HEK293 (cell line): ENCODE results near the gene TEX28.

Source experiments
- CTCF ChIA-PET: fragments of 350-600 bp; formaldehyde crosslinking; extraction: SDS; loops from one replicate; lab custom pipeline; 2021; ENCODE audit warnings: antibody characterized with exemption; lab: Yijun Ruan, JAX
- POLR2A ChIA-PET: fragments of 300-600 bp; formaldehyde crosslinking; extraction: SDS; loops from one replicate; lab custom pipeline; 2020; ENCODE audit warnings: antibody characterized with exemption, inconsistent platforms; lab: Yijun Ruan, JAX
- H3K27ac ChIP-seq: fragments of 200-500 bp; sonication (Bioruptor generic); 2 replicates; pipeline ENCODE4 v1.5.1; 2014; ENCODE audit warnings: low read depth, low read length, control low read depth, inconsistent platforms; ENCODE audit errors: extremely low read depth
- H3K36me3 ChIP-seq, 2 experiments: fragments of 200-500 bp in 1 of 2; sonication (Bioruptor generic) in 1 of 2; 1 replicate in 1 of 2; 2 replicates in 1 of 2; pipeline ENCODE4 v1.5.1; 2014 to 2017; ENCODE audit warnings: inconsistent platforms in 2 of 2, low read length in 2 of 2; ENCODE audit not compliant: control insufficient read depth in 2 of 2, insufficient read depth in 1 of 2
- H3K4me1 ChIP-seq: fragments of 200-500 bp; sonication (Bioruptor generic); 2 replicates; pipeline ENCODE4 v1.5.1; 2014; ENCODE audit warnings: mild to moderate bottlenecking, low read length, inconsistent platforms; ENCODE audit not compliant: control insufficient read depth, insufficient read depth
- H3K4me3 ChIP-seq: 2 replicates; pipeline ENCODE4 v1.5.1; 2011; ENCODE audit warnings: low read depth, mild to moderate bottlenecking, control low read depth, low read length, moderate library complexity
- H3K9me3 ChIP-seq: fragments of 200-500 bp; sonication (Bioruptor generic); 2 replicates; pipeline ENCODE4 v1.5.1; 2014; ENCODE audit warnings: low read depth, low read length, inconsistent platforms; ENCODE audit not compliant: control insufficient read depth, insufficient read depth
- BCL11A ChIP-seq: fragments of 450-650 bp; formaldehyde crosslinking; IDR thresholded peaks from 2 replicates; pipeline ENCODE4 v1.5.1; 2016; ENCODE audit warnings: low read depth, missing biosample characterization, missing genetic modification characterization
- BCL11B ChIP-seq: fragments of 450-650 bp; formaldehyde crosslinking; IDR thresholded peaks from 2 replicates; pipeline ENCODE4 v1.5.1; 2016; ENCODE audit warnings: low read depth, missing biosample characterization, missing genetic modification characterization
- GLI4 ChIP-seq: fragments of 450-650 bp; formaldehyde crosslinking; IDR thresholded peaks from 2 replicates; pipeline ENCODE4 v1.5.1; 2016; ENCODE audit warnings: missing biosample characterization, missing genetic modification characterization
- IKZF3 ChIP-seq: fragments of 450-650 bp; IDR thresholded peaks from 2 replicates; pipeline ENCODE4 v1.5.0; 2018; ENCODE audit warnings: missing biosample characterization, mild to moderate bottlenecking, missing genetic modification characterization, moderate library complexity
- KLF8 ChIP-seq: fragments of 450-650 bp; formaldehyde crosslinking; IDR thresholded peaks from 2 replicates; pipeline ENCODE4 v1.5.1; 2016; ENCODE audit warnings: missing biosample characterization, missing genetic modification characterization
- ZBTB21 ChIP-seq: fragments of 450-650 bp; formaldehyde crosslinking; IDR thresholded peaks from 2 replicates; pipeline ENCODE4 v1.5.1; 2017; ENCODE audit warnings: missing biosample characterization, missing genetic modification characterization
- ZIC2 ChIP-seq: fragments of 450-650 bp; formaldehyde crosslinking; IDR thresholded peaks from 2 replicates; pipeline ENCODE4 v1.5.1; 2016; ENCODE audit warnings: missing biosample characterization, missing genetic modification characterization
- ZNF114 ChIP-seq: fragments of 450-650 bp; formaldehyde crosslinking; IDR thresholded peaks from 2 replicates; pipeline ENCODE4 v1.5.0; 2017; ENCODE audit warnings: missing biosample characterization, missing genetic modification characterization
- ZNF202 ChIP-seq: fragments of 450-650 bp; formaldehyde crosslinking; IDR thresholded peaks from 2 replicates; pipeline ENCODE4 v1.5.1; 2016; ENCODE audit warnings: missing biosample characterization, missing genetic modification characterization, borderline replicate concordance
- ZNF292 ChIP-seq: fragments of 450-650 bp; formaldehyde crosslinking; IDR thresholded peaks from 2 replicates; pipeline ENCODE4 v1.5.1; 2016; ENCODE audit warnings: low read depth, missing biosample characterization, missing genetic modification characterization, borderline replicate concordance
- ZNF311 ChIP-seq: fragments of 450-650 bp; formaldehyde crosslinking; IDR thresholded peaks from 2 replicates; pipeline ENCODE4 v1.5.1; 2017; ENCODE audit warnings: missing biosample characterization, missing genetic modification characterization, borderline replicate concordance
- ZNF394 ChIP-seq: fragments of 450-650 bp; formaldehyde crosslinking; IDR thresholded peaks from 2 replicates; pipeline ENCODE4 v1.5.1; 2016; ENCODE audit warnings: missing biosample characterization, missing genetic modification characterization, mild to moderate bottlenecking, moderate library complexity, borderline replicate concordance
- ZNF529 ChIP-seq: fragments of 450-650 bp; formaldehyde crosslinking; IDR thresholded peaks from 2 replicates; pipeline ENCODE4 v1.5.1; 2017; ENCODE audit warnings: missing genetic modification characterization, missing biosample characterization; ENCODE audit not compliant: insufficient replicate concordance
- ZNF561 ChIP-seq: fragments of 450-650 bp; IDR thresholded peaks from 2 replicates; pipeline ENCODE4 v1.5.1; 2018; ENCODE audit warnings: missing biosample characterization, missing genetic modification characterization, borderline replicate concordance
- ZNF585B ChIP-seq: fragments of 450-650 bp; formaldehyde crosslinking; IDR thresholded peaks from 2 replicates; pipeline ENCODE4 v1.5.1; 2016; ENCODE audit warnings: missing biosample characterization, missing genetic modification characterization
- TF ChIP-seq, protein P1 (sequence below): fragments of 450-650 bp; formaldehyde crosslinking; conservative IDR thresholded peaks from 2 replicates; pipeline ENCODE4 v1.5.1; 2016; ENCODE audit warnings: low read depth, missing biosample characterization, missing genetic modification characterization
- TF ChIP-seq, protein P2 (sequence below): fragments of 450-650 bp; formaldehyde crosslinking; IDR thresholded peaks from 2 replicates; pipeline ENCODE4 v1.5.1; 2016; ENCODE audit warnings: missing biosample characterization, missing genetic modification characterization
- TF ChIP-seq, protein P3 (sequence below): fragments of 450-650 bp; formaldehyde crosslinking; IDR thresholded peaks from 2 replicates; pipeline ENCODE4 v1.5.1; 2016; ENCODE audit warnings: missing biosample characterization, missing genetic modification characterization

Gene TEX28

DNA sequence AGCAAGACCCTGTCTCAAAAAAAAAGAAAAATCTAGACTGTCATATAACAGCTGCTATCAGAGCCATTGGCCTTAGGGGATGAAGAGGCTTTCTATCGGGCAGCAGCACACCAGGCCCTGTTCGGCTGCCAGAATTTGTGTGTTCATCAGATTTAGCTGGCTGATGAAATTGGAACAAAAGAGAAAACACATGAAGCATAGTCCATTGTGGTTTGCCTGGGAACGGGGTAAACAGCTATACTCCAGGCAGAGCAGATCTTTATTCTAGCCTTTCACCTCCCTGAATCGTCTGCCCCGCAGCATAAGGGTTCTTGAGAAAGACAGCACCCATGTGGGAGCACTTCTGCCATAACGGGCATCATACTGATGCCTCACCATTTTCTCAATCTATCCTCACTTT is 12.3 kb upstream of the TEX28 start (continued):
- TF ChIP-seq, protein P1, sequence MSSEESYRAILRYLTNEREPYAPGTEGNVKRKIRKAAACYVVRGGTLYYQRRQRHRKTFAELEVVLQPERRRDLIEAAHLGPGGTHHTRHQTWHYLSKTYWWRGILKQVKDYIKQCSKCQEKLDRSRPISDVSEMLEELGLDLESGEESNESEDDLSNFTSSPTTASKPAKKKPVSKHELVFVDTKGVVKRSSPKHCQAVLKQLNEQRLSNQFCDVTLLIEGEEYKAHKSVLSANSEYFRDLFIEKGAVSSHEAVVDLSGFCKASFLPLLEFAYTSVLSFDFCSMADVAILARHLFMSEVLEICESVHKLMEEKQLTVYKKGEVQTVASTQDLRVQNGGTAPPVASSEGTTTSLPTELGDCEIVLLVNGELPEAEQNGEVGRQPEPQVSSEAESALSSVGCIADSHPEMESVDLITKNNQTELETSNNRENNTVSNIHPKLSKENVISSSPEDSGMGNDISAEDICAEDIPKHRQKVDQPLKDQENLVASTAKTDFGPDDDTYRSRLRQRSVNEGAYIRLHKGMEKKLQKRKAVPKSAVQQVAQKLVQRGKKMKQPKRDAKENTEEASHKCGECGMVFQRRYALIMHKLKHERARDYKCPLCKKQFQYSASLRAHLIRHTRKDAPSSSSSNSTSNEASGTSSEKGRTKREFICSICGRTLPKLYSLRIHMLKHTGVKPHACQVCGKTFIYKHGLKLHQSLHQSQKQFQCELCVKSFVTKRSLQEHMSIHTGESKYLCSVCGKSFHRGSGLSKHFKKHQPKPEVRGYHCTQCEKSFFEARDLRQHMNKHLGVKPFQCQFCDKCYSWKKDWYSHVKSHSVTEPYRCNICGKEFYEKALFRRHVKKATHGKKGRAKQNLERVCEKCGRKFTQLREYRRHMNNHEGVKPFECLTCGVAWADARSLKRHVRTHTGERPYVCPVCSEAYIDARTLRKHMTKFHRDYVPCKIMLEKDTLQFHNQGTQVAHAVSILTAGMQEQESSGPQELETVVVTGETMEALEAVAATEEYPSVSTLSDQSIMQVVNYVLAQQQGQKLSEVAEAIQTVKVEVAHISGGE, result no peak
- no peak for TF ChIP-seq ZNF529 (tag by site-specific recombination)

DNA sequence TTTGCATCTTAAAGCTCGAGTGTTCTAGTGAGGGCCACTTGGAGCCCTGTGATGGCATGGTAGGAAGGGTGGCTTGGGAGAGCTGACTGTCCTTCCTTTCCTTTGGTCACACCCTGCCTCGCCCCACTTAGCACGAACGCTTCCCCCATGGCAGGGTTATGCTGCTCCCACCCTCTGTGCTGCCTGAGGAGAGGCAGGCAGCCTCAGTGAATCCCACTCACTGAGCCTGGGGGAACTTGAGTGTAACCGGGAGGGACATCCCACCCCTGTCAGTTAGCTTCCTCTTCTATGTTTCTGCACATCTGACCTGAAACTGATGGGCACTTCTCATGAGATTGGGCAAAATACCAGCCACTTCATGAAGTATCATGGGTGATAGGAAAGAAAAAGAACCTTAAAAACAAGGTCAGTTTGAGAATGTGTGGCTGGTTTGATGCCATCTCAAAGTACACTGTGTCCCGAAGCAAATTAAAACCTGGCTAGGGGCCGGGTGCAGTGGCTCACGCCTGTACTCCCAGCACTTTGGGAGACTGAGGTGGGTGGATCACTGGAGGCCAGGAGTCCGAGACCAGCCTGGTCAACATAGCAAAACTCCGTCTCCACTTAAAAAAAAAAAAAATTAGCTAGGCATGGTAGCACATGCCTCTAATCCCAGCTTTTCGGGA is 10.7 kb upstream of the TEX28 start:
- Histone ChIP-seq H3K4me1 (no peaks in the 10 kb centered on the region), H3K9me3 (no peaks in the 10 kb centered on the region), H3K27ac (no peak overlapping the region), H3K4me3 (no peak overlapping the region), H3K36me3 (no peaks in the 10 kb centered on the region)
- TF ChIP-seq ZNF585B (tag by site-specific recombination) (no peak), ZIC2 (tag by site-specific recombination) (peak; percentile 30)
- POLR2A ChIA-PET, result no interaction called here
- CTCF ChIA-PET, result interaction anchor here (0.5 to 0.9 kb wide), 5 partner anchors 8 to 338 kb away, joined by 3 to 6 read pairs (median 3); no protein-coding TSS in a partner anchor

DNA sequence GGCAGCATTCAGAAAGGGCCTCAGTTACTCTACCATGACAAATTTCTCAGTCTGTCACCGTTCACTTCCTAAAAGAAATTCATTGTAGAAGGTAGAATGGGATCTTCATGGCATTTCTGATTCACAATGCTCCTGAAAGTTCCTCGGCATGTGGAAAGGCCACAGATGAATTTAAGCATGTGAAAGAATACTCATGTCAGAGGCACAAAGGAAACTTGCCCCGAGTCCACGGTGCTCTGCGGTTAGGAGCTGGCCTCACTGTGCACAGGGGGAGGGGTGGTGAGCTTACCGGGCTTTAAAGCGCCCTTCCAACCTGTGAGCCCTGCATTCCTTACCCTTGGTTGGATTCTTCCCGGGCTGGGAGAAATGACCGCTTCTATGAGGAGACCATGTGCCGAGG is 9.9 kb upstream of the TEX28 start:
- no peaks in the 10 kb centered on the region for H3K9me3 ChIP-seq
- H3K36me3 ChIP-seq, result no peaks in the 10 kb centered on the region
- H3K27ac ChIP-seq, result no peak overlapping the region
- TF ChIP-seq ZNF561 (tag by site-specific recombination), result no peak
- no peak for TF ChIP-seq KLF8 (tag by site-specific recombination)
- no peak for TF ChIP-seq ZNF202 (tag by site-specific recombination)
- TF ChIP-seq ZNF114, result no peak
- TF ChIP-seq GLI4 (tag by site-specific recombination), result no peak
- TF ChIP-seq, protein P2, sequence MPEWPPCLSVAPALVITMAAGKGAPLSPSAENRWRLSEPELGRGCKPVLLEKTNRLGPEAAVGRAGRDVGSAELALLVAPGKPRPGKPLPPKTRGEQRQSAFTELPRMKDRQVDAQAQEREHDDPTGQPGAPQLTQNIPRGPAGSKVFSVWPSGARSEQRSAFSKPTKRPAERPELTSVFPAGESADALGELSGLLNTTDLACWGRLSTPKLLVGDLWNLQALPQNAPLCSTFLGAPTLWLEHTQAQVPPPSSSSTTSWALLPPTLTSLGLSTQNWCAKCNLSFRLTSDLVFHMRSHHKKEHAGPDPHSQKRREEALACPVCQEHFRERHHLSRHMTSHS, result no peak
- TF ChIP-seq ZNF292 (tag by site-specific recombination), result no peak
- TF ChIP-seq, protein P3, sequence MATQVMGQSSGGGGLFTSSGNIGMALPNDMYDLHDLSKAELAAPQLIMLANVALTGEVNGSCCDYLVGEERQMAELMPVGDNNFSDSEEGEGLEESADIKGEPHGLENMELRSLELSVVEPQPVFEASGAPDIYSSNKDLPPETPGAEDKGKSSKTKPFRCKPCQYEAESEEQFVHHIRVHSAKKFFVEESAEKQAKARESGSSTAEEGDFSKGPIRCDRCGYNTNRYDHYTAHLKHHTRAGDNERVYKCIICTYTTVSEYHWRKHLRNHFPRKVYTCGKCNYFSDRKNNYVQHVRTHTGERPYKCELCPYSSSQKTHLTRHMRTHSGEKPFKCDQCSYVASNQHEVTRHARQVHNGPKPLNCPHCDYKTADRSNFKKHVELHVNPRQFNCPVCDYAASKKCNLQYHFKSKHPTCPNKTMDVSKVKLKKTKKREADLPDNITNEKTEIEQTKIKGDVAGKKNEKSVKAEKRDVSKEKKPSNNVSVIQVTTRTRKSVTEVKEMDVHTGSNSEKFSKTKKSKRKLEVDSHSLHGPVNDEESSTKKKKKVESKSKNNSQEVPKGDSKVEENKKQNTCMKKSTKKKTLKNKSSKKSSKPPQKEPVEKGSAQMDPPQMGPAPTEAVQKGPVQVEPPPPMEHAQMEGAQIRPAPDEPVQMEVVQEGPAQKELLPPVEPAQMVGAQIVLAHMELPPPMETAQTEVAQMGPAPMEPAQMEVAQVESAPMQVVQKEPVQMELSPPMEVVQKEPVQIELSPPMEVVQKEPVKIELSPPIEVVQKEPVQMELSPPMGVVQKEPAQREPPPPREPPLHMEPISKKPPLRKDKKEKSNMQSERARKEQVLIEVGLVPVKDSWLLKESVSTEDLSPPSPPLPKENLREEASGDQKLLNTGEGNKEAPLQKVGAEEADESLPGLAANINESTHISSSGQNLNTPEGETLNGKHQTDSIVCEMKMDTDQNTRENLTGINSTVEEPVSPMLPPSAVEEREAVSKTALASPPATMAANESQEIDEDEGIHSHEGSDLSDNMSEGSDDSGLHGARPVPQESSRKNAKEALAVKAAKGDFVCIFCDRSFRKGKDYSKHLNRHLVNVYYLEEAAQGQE (tag by site-specific recombination), result no peak
- TF ChIP-seq ZBTB21 (tag by site-specific recombination), result no peak
- no peak for TF ChIP-seq ZNF311 (tag by site-specific recombination)
- TF ChIP-seq BCL11B (tag by site-specific recombination), result no peak
- TF ChIP-seq BCL11A (tag by site-specific recombination), result no peak
- TF ChIP-seq IKZF3 (tag by site-specific recombination), result no peak
- no peak for TF ChIP-seq ZNF394
- H3K4me1 ChIP-seq, result no peaks in the 10 kb centered on the region
- ChIA-PET POLR2A (no interaction called here), CTCF (interaction anchor here (0.5 to 0.9 kb wide), 3 partner anchors 9 to 230 kb away, joined by 3 to 4 read pairs (median 3); no protein-coding TSS in a partner anchor)
- no peak overlapping the region for H3K4me3 ChIP-seq
